ENCODE data around the gene WNT10A. TPM values are rescaled to one million over a fixed set of nuclear protein-coding genes. Genes with fewer than 3 reads are reported as not detected.

Gene WNT10A
- total and polyA plus RNA-seq, 10 of the 15 experiments (the other 5 are each of a cell fraction or from before 2014, with no cell fraction given) = 0.61 to 45.0 (median 6.9) TPM

GRCh38 chr2:218834685-218835084, 46.0 kb upstream of the WNT10A start:
- in situ Hi-C loops (cut with MboI) = no loop called here
- no peak overlapping the region for H3K4me2 ChIP-seq (ENCODE audit: control insufficient read depth, insufficient read depth)
- no peak overlapping the region for H3K4me3 ChIP-seq
- ChIA-PET CTCF (interaction anchor here (0.9 kb wide), 1 partner anchor 42 kb away, joined by 3 read pairs; no protein-coding TSS in a partner anchor), RAD21 (ENCODE audit: unreplicated experiment) (no interaction called here), POLR2A (no interaction called here), SMC1A (ENCODE audit: uncharacterized antibody, unreplicated experiment) (interaction anchor here (0.7 kb wide), 1 partner anchor 13 kb away, joined by 3 read pairs; no protein-coding TSS in a partner anchor)
- peaks cover 0 to 9% of the 10 kb centered on the region in 2 experiments; a peak in 3 of 4 replicates for H3K27me3 ChIP-seq (replicated peaks in 1 of 2; ENCODE audit: control insufficient read depth in 2 of 2, insufficient read depth in 2 of 2, low read length in 1 of 2)
- no peaks in the 10 kb centered on the region; the same call in 2 of the 3 replicates for H3K9me3 ChIP-seq (replicated peaks; ENCODE audit: control insufficient read depth, insufficient read depth, low read length)
- H3K36me3 ChIP-seq (ENCODE audit: control insufficient read depth in 2 of 2, insufficient read depth in 2 of 2, low read length in 1 of 2) = no peaks in the 10 kb centered on the region
- no peaks in the 10 kb centered on the region for H4K20me1 ChIP-seq (ENCODE audit: control insufficient read depth, insufficient read depth)
- TF ChIP-seq YY1 (IDR thresholded peaks at IDR 0.05; ENCODE audit: low read depth, low read length) (no peak), HDGF (IDR thresholded peaks at IDR 0.05) (no peak), ELK1 (IDR thresholded peaks at IDR 0.05; ENCODE audit: low read depth, low read length) (no peak)
- FAIRE-seq (no peak), DNase-seq (ENCODE audit: low read depth, low spot score) (no peak), ATAC-seq (no peak)
- no peaks in the 10 kb centered on the region for H3K79me2 ChIP-seq (ENCODE audit: control insufficient read depth, insufficient read depth, low read length)
- no peak overlapping the region for H3K9ac ChIP-seq (ENCODE audit: control insufficient read depth, insufficient read depth, low read length)
- 15% methylated on average over 4 of the region's 4 CpGs for WGBS (ENCODE audit: insufficient coverage, insufficient replicate concordance, low lambda C conversion rate, missing lambda C conversion rate)
- BruUV-seq (replicated peaks) = no TSS peak
- intact Hi-C loops (cut with micrococcal nuclease; ENCODE audit: unreplicated experiment) = no loop called here
- H3K27ac ChIP-seq (ENCODE audit: control insufficient read depth, insufficient read depth) = no peak overlapping the region
- no peak overlapping the region for H2AFZ ChIP-seq (ENCODE audit: control insufficient read depth, low read depth, low read length)
- H3K4me1 ChIP-seq (ENCODE audit: control insufficient read depth, insufficient read depth, low read length) = no peaks in the 10 kb centered on the region

GRCh38 chr2:218837495-218837894, 43.2 kb upstream of the WNT10A start:
- in situ Hi-C loops (cut with MboI) (no loop called here), intact Hi-C loops (cut with micrococcal nuclease; ENCODE audit: unreplicated experiment) (no loop called here)
- Histone ChIP-seq H4K20me1 (ENCODE audit: control insufficient read depth, insufficient read depth) (no peaks in the 10 kb centered on the region), H3K27ac (ENCODE audit: control insufficient read depth, insufficient read depth) (no peak overlapping the region), H3K36me3 (ENCODE audit: control insufficient read depth in 2 of 2, insufficient read depth in 2 of 2, low read length in 1 of 2) (no peaks in the 10 kb centered on the region), H3K27me3 (replicated peaks in 1 of 2; ENCODE audit: control insufficient read depth in 2 of 2, insufficient read depth in 2 of 2, low read length in 1 of 2) (peaks cover 0 to 9% of the 10 kb centered on the region in 2 experiments; a peak in 3 of 4 replicates), H3K4me1 (ENCODE audit: control insufficient read depth, insufficient read depth, low read length) (no peaks in the 10 kb centered on the region), H3K9ac (ENCODE audit: control insufficient read depth, insufficient read depth, low read length) (no peak overlapping the region), H3K79me2 (ENCODE audit: control insufficient read depth, insufficient read depth, low read length) (no peaks in the 10 kb centered on the region), H3K4me3 (no peak overlapping the region), H3K9me3 (replicated peaks; ENCODE audit: control insufficient read depth, insufficient read depth, low read length) (no peaks in the 10 kb centered on the region; the same call in 2 of the 3 replicates), H2AFZ (ENCODE audit: control insufficient read depth, low read depth, low read length) (no peak overlapping the region), H3K4me2 (ENCODE audit: control insufficient read depth, insufficient read depth) (no peak overlapping the region)
- no peak for TF ChIP-seq RAD51 (IDR thresholded peaks at IDR 0.05)
- no peak for TF ChIP-seq RBBP5 (conservative IDR thresholded peaks at IDR 0.05)
- TF ChIP-seq SRF (IDR thresholded peaks at IDR 0.05; ENCODE audit: low read depth in 2 of 2, low read length in 2 of 2) = no peak
- ChIA-PET CTCF (interaction anchor here (0.7 to 2.7 kb wide), 2 partner anchors 10 to 42 kb away, joined by 3 to 8 read pairs; no protein-coding TSS in a partner anchor), SMC1A (ENCODE audit: uncharacterized antibody, unreplicated experiment) (interaction anchor here (1.6 kb wide), 1 partner anchor 9 kb away, joined by 4 read pairs; no protein-coding TSS in a partner anchor), RAD21 (ENCODE audit: unreplicated experiment) (no interaction called here), POLR2A (no interaction called here)
- DNase-seq (ENCODE audit: low read depth, low spot score) = no peak
- no TSS peak for BruUV-seq (replicated peaks)
- no peak for FAIRE-seq
- WGBS (ENCODE audit: insufficient coverage, insufficient replicate concordance, low lambda C conversion rate, missing lambda C conversion rate) = 92% methylated on average over 2 of the region's 2 CpGs
- no peak for ATAC-seq

Data from GM12878 (cell line).